Erythroblast (primary cell): Measurements from ENCODE around the gene PACS2.

Source experiments
- DNase-seq, 2 experiments: peaks; one replicate each; lab custom pipeline; 2025; lab: John Stamatoyannopoulos, UW
- GATA1 ChIP-seq: IDR thresholded peaks from 2 replicates; pipeline ENCODE4 v1.6.1; 2011; ENCODE audit warnings: low read depth, mild to moderate bottlenecking, control low read depth, low read length, moderate library complexity
- POLR2A ChIP-seq: IDR thresholded peaks from 2 replicates; pipeline ENCODE4 v1.6.1; 2011; ENCODE audit warnings: mild to moderate bottlenecking, low read length

The PACS2 gene

DNA sequence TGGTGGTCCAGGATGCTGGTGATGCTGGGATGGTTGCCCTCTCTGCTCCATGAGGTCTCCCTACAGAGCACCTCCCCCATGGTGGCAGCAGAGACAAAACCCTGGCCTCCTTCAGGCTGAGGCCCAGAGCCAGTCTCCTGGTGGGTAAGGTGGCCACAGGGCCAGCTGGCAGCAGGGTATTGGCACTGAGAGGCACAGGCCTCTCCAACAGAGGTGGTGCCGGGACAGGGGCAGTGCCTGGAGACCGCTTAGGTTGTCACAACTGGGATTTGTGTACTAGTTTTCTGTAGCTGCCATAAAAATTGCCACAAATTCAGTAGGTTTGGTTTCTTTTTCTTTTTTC, 99.0 kb downstream of the PACS2 start:
- DNase-seq: no peak
- TF ChIP-seq POLR2A: no peak
- no peak for TF ChIP-seq GATA1

DNA sequence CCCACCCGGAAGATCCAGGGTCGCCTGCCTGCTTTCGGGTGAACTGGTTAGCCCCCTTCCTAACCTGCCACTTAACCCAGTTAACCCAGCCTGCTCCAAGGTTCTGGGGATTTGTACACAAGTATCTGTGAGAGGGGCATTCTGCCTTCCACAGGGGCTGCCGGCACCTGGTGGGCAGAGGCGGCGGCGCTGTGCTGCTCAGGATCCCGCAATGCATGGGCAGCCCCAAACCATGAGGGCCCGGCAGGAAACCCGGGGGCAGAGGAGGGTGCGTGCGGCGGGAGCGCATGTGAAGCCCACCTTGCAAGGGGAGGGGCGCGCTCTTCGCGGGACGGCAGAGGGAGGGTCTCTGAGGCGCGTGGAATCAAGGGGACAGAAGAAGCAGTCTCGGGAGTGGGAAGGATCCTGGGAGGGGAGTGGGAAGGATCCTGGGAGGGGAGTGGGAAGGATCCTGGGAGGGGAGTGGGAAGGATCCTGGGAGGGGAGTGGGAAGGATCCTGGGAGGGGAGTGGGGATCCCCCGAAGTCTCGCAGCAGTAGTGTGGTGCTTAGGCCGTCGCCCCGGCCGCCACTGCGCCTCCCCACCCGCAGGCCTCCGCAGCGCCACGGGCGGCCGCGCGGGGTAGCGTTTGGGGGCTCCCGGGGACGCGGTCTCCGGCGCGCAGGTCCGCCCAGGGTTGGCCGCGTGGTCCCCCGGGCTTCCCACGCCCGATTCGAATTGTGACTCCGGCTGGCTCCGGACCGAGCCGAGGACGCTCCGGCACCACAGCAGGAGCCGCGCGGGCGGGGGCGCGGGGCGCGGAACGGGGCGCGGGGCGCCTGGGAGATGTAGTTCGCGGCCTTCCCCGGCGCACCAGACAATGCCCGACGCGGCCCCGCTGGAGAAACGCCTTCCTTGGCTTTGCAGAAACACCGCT, 100.2 kb downstream of the PACS2 start:
- TF ChIP-seq GATA1 (no peak), POLR2A (no peak)
- peak; percentile 82 for DNase-seq

DNA sequence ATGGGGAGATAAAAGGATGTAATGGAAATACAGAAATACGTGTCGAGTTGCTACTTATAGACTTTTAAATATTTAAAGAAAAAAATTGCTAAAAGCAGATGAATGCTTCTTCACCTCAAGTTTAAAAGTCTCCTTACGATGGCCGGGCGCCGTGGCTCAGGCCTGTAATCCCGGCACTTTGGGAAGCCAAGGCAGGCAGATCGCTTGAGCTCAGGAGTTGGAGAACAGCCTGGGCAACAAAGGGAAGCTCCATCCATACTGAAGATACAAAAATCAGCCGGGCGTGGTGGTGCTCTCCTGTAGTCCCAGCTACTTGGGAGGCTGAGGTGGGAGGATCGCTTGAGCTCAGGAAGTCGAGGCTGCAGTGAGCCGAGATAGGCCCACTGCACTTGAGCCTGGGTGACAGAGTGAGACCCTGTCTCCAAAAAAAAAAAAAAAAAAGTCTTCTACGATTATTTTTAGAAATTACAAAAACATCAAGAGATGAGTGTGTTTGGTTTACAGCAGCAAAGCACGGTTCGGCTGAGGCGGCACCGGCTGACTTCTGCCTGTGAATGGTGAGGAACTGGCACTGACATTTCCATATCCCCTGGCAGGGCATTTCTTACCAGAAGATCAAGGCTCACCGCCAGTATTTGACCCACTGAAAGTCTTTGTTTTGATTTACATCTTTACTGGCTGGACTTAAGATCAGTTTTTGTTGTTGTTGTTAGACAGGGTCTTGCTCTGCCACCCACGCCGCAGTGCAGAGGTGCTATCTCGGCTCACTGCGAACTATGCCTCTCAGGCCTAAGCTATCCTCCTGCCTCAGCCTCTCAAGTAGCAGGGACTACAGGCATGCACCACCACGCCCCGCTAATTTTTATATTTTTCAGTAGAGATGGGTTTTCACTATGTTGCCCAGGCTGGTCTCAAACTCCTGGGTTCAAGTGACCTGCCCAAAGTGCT, 101.2 kb downstream of the PACS2 start:
- TF ChIP-seq POLR2A: no peak
- no peak for TF ChIP-seq GATA1
- DNase-seq: no peak

DNA sequence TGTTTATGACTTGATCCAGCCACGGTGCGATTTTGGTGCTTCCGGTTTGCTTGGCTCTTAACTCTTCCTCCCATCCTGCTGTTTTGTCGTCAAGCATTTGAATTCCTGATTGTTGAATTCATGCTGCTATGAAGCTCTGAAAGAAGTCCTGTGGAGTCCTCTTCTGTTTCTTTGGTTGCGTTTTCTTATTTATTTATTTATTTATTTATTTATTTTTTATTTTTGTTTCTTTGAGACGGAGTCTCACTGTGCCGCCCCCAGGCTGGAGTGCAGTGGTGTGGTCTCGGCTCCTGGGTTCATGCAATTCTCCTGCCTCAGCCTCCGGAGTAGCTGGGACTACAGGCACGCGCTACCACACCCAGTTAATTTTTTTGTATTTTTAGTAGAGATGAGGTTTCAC, 102.1 kb downstream of the PACS2 start:
- TF ChIP-seq GATA1 (no peak), POLR2A (no peak)
- no peak for DNase-seq

DNA sequence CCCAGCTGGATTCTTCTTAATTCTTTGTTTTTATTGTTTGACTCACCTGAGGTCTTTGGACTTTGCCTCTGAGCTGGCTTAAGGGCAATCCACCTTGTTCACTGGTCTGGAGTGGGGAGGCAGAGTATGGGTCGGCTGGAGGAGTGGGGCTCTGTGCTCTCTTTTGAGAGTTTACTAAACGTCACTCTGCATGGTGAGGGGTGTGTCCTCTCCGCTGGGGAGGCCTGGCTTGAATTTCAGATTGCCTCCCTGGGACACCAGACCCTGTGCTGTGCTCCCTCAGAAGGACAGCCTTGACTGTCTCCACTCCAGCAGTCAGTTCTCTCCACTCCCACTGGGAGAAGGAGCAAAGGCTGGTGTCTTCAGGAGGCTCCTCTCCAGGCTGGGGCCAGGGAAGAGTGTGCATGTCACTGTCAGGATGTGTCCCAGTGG, 103.2 kb downstream of the PACS2 start:
- TF ChIP-seq POLR2A (no peak), GATA1 (no peak)
- DNase-seq: no peak

DNA sequence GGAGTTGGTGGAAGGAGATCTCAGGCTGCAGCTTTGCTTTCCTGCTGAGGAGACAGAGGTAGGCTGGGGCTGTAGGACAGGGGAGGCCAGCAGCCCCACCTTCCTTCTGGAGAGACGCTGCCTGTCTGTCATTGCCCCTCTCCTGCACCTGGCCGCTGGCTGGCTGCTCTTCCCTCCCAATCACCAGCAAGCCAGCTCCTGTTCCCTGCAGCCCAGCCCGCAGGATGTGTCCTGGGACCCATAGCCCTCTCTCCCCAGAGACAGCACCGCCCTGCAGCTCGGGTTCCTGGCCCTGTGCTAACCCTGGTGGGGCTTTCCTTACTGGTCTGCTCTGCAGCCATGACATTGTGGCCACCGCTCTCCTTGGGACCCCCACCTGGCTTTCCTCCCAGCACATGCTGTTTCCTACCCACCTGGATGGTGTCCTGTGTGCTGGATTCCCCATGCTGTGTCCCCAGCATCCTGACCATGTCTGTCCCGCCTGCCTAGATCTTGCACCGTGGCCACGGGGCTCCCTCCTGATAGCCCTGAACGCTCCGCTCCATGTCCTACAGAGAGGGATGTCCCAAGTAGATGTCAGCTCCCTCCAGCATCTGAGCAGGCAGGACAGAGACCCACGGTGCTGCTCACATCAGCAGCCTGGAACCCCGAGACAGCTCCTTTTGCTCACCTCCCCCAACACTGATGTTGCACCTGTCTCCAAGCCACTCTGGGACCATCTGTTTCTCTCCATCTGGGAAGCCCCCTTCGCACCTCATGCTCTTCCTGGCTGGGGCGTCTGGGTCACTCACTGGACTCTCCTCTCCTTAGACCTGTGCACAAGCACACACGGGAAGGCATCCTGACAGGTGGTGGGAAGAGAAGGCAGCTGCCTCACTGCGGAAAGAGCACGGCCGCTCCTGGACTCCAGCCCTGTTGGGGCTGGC, 104.0 kb downstream of the PACS2 start:
- TF ChIP-seq POLR2A: no peak
- TF ChIP-seq GATA1: no peak
- DNase-seq: no peak

DNA sequence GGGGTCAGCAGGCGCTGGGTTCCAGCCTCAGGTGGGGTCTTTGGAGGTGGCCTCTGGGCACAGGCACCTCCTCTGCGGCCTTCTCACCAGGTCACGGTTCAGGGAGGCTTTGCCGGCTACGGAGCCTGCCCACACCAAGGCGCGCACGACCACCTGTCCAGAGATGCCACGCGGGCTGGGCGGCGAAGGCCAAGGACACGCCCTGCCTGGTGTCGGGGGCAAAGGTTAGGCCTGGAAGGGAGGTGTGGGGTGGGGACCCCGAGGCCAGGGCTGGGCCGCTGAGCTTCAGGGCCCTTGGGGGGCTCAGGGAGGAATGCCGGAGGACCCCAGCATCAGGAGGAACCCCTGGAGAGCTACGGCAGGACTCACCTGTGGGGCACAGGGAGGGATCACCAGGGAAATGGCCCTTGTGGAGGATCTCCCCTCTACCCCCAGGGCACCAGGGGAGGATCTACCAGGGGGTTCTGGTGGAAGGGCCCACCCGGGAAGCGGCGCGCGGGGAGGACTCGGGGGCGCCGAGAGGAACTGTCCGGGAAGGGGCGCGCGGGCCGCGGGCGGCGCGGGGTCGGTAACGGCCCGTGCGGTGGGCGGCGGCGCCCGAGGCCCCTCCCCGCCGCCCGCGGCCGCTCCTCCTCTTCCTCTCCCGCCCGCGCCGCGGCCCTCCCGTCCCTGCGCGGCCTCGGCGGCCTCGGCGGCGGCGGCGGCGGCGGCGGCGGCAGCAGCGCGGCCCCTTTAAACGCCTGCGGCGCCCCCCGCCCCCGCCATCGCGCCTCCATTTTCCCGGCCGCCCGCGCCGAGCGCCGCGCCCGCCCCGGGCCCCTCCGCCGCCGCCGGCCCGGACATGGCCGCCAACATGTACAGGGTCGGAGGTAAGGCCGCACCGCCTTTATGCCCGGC, 104.9 kb downstream of the PACS2 start, which contains the start of gene MTA1:
Gene MTA1, plus strand, starts transcription at position 633 of the 897 bp plus-strand sequence. Its CDS starts 209 bp downstream, at position 842.
- DNase-seq: peak; percentile 68 to 76
- TF ChIP-seq GATA1 (no peak), POLR2A (peak; percentile 43)

DNA sequence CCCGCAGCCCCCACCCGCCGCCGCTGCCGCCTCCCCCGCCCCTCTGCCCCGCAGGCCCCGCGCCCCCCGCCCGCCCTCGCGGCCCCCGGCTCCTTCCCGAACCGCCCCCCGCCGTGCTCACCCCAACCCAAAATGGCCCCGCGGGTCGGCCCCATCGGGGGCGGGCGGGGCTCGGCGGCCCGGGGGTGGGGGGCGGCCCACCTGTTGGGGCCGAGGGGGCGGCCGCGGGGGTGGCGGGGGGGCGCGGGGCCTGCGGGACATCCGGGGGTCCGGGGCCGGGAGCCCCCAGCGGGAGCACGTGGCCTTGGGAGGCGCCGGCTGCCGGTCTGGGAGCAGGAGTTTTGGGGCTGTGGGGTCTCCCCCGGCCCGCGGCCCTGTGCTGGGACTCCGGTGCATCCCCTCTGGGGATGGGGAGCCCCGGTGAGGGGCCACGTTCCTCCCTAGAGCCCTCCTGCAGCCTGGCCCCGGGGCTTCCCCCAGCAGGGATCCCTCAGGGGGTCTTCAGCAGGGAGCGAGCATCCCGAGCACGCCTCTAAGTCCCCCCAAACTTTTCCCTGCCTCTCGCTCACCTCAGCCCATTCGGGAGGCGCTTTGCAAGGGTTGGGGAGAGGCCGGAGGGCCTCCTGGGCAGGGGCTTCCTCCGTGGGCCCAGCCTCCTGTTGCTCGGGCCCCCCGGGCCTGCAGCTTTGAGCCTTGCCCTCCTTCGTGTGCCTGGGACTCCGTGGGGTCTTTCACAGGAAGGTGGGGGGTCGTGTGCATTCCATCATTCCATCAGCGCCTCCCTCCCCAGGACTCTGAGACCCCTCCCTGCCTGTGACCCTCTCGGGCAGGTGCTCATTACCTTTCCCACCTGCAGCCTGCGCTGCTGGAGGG, 105.8 kb downstream of the PACS2 start:
- peak in 1 of 2 experiments; percentile 40 for DNase-seq
- TF ChIP-seq POLR2A: no peak
- no peak for TF ChIP-seq GATA1

DNA sequence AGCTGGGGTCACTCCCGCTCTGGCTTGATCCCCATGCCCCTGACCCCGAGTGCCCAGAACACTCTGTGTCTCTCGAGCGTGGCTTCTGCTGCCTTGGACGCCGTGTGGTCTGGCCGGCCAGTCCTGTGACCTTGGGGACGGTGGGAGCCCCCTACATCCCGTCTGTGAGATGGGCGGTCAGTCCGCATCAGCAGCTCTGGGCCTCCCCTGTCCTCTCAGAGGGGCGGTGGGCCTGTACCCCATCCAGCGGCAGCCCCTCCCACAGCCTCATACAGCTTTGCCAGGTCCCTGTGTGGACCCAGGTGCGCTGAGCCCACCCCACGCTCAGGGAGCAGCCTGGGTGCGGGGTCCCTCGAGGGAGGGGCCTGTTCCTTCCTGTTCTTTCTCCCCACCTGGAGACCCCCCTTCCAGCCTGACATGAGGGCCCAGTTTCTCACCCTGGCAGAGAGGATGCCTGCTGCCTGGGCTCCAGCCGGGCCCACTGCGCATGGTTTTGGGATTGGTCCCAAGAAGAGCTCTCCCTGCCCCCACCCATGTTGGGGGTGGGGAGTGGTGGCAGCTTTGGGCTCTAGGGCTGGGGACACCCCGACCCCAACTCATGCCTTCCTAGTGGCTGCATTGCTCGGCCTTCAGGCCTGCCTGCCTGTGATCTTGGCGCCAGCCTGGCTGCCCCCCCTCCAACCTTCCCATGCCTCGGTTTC, 106.6 kb downstream of the PACS2 start:
- TF ChIP-seq POLR2A (no peak), GATA1 (no peak)
- no peak for DNase-seq

DNA sequence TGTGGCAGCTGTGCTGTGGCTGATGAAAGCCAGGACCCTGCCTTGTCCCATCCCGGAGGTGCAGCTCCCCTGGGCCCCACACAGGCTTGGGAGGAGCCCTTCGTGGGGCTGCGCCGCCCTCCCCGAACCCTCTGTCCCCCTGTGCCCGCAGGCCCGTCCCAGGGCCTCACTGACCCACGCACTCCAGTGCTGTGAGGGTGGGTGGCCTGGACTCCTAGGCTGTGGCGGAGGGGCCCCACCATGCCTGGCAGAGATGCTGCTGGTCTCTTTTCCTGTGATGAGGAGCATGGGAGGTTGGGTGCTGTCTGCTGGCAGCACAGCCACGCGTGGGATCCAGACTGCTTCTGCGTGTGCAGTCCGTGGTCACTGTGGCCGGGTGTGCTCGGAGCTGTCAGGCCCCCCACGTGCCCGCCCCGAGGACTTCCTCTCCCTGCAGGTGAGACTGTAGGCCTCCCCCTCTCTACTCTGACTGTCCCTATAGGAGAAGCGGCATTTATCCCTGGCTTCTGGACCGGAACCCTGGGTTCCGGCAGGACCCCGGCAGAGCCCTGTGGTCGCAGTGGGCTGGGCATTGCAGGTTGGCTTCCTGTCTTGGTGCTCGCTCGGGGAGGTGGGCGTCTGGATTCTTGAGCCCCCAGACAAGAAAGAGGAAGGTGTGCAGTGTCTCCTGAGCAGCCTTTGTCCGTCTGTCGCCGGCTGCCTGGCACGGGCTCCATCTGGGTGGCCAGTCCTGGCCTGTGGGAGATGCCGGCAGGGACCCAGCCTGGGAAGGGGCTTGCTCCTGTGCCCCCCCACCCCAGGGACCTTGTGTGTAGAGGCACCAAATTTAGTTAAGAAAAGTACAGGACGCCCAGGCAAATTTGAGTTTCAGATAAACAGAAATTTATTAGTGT, 107.4 kb downstream of the PACS2 start:
- DNase-seq: no peak

More for the DNA sequence above, 107.4 kb downstream of the PACS2 start:
- no peak for TF ChIP-seq POLR2A
- TF ChIP-seq GATA1: no peak
